HL-60 (cell line): ENCODE data around the gene IL17RD.
"Not testable (repeated sequence)": the region's sequence is repeated elsewhere in the genome, so short reads cannot be mapped to it uniquely, and the experiment has no call there.

Experiments used
- DNase-seq, 2 experiments: peaks; one replicate each; pipeline ENCODE4 v3.0.0-alpha.2; 2010 to 2020; ENCODE audit warnings: low read depth in 1 of 2, low spot score in 1 of 2
- H3K27ac ChIP-seq: fragments of 250-450 bp; sonication (Bioruptor Pico); replicated peaks from 2 replicates; pipeline ENCODE4 v1.5.1; 2020; ENCODE audit warnings: mild to moderate bottlenecking, moderate library complexity
- H3K27me3 ChIP-seq: fragments of 250-450 bp; sonication (Bioruptor Pico); 2 replicates; pipeline ENCODE4 v1.5.1; 2021; ENCODE audit warnings: mild to moderate bottlenecking, moderate library complexity; ENCODE audit not compliant: insufficient read depth, poor library complexity, severe bottlenecking
- H3K4me3 ChIP-seq: replicated peaks from 2 replicates; pipeline ENCODE4 v1.5.1; 2011; ENCODE audit warnings: mild to moderate bottlenecking, control low read depth, low read length; ENCODE audit not compliant: insufficient read depth
- CTCF ChIP-seq: IDR thresholded peaks from one replicate; pipeline ENCODE4 v1.5.1; 2011; ENCODE audit warnings: low read length, control low read depth, inconsistent platforms; ENCODE audit not compliant: insufficient read depth
- GABPA ChIP-seq: IDR thresholded peaks from 2 replicates; pipeline ENCODE4 v1.6.1; 2012; ENCODE audit warnings: low read depth
- POLR2AphosphoS5 ChIP-seq: IDR thresholded peaks from 2 replicates; pipeline ENCODE4 v1.6.1; 2012; ENCODE audit warnings: low read depth
- REST ChIP-seq: IDR thresholded peaks from 2 replicates; pipeline ENCODE4 v1.6.1; 2012; ENCODE audit warnings: low read depth; ENCODE audit not compliant: insufficient replicate concordance
- SPI1 ChIP-seq: IDR thresholded peaks from 2 replicates; pipeline ENCODE4 v1.6.1; 2012; ENCODE audit warnings: low read depth, mild to moderate bottlenecking, borderline replicate concordance

The IL17RD gene

GRCh38 chr3:57086201-57086600 lies 79.0 kb downstream of the IL17RD start:
- Histone ChIP-seq H3K27me3 (no peaks in the 10 kb centered on the region), H3K27ac (no peak overlapping the region), H3K4me3 (no peak overlapping the region)
- TF ChIP-seq GABPA (no peak), SPI1 (no peak), CTCF (no peak), POLR2AphosphoS5 (no peak), REST (no peak)
- no peak for DNase-seq

- TF ChIP-seq POLR2AphosphoS5 (no peak), CTCF (no peak), GABPA (no peak), REST (no peak), SPI1 (no peak)
- Histone ChIP-seq H3K4me3 (no peak overlapping the region), H3K27ac (no peak overlapping the region), H3K27me3 (no peaks in the 10 kb centered on the region)
- no peak for DNase-seq
Observed at GRCh38 chr3:57085211-57085610, 79.9 kb downstream of the IL17RD start.

- not testable (repeated sequence) for H3K27me3 ChIP-seq, DNase-seq, H3K27ac ChIP-seq
Observed at GRCh38 chr3:57083266-57083995, 81.7 kb downstream of the IL17RD start.

GRCh38 chr3:57082481-57082880 lies 82.7 kb downstream of the IL17RD start:
- Histone ChIP-seq H3K27ac (no peak overlapping the region), H3K27me3 (peaks cover 17% of the 10 kb centered on the region), H3K4me3 (no peak overlapping the region)
- DNase-seq = no peak
- TF ChIP-seq SPI1 = no peak
- TF ChIP-seq GABPA = no peak
- TF ChIP-seq POLR2AphosphoS5 = no peak
- no peak for TF ChIP-seq CTCF
- no peak for TF ChIP-seq REST

More at GRCh38 chr3:57083266-57083995, 81.7 kb downstream of the IL17RD start:
- not testable (repeated sequence) for H3K4me3 ChIP-seq
